IMR-90 (cell line): Measurements from ENCODE around the gene PRKD3. TPM values are rescaled to one million over a fixed set of nuclear protein-coding genes. Genes with fewer than 3 reads are reported as not detected.

ENCODE experiments used
- ATAC-seq: fragments of 200-7000 bp; cut with Tn5 transposase; 2 replicates; pipeline ENCODE4 v1.9.1; 2020; ENCODE audit warnings: low read depth, mild to moderate bottlenecking, moderate library complexity
- BruUV-seq: library from RNA; stranded (reverse); fragments of 400-500 nt; replicated peaks from 2 replicates; lab custom pipeline; 2021; lab: Mats Ljungman, UMichigan
- CTCF ChIA-PET: fragments of 300-600 bp; formaldehyde crosslinking; extraction: SDS; loops from one replicate; lab custom pipeline; 2021; ENCODE audit warnings: antibody characterized with exemption; lab: Yijun Ruan, JAX
- POLR2A ChIA-PET: fragments of 300-600 bp; sonication (Branson Sonifier 250); formaldehyde crosslinking; loops from one replicate; lab custom pipeline; 2022; ENCODE audit warnings: antibody characterized with exemption; ENCODE audit not compliant: unreplicated experiment; lab: Charles Lee
- DNase-seq: peaks from one replicate; pipeline ENCODE4 v3.0.0; 2013
- H2AFZ ChIP-seq: replicated peaks from 2 replicates; pipeline ENCODE3; 2013; ENCODE audit warnings: low read length, mild to moderate bottlenecking; ENCODE audit not compliant: poor library complexity
- H2AK5ac ChIP-seq: 2 replicates; pipeline ENCODE4 v1.6.1; 2013; ENCODE audit warnings: low read depth, low read length, inconsistent platforms
- H2AK9ac ChIP-seq: replicated peaks from 2 replicates; pipeline ENCODE3; 2013; ENCODE audit warnings: mild to moderate bottlenecking, low read depth, low read length, moderate library complexity; ENCODE audit not compliant: poor library complexity
- H2BK120ac ChIP-seq: 2 replicates; pipeline ENCODE4 v1.6.1; 2013; ENCODE audit warnings: low read depth, low read length, inconsistent platforms
- H2BK15ac ChIP-seq: 3 replicates; pipeline ENCODE4 v1.6.1; 2013; ENCODE audit warnings: low read depth, low read length, inconsistent platforms
- H2BK20ac ChIP-seq: 2 replicates; pipeline ENCODE4 v1.6.1; 2013; ENCODE audit warnings: low read depth, mild to moderate bottlenecking, inconsistent platforms, low read length, moderate library complexity
- H2BK5ac ChIP-seq: 2 replicates; pipeline ENCODE4 v1.6.1; 2013; ENCODE audit warnings: mild to moderate bottlenecking, low read depth, low read length, inconsistent platforms; ENCODE audit not compliant: poor library complexity, severe bottlenecking
- H3K14ac ChIP-seq: replicated peaks from 2 replicates; pipeline ENCODE4 v1.6.1; 2013; ENCODE audit warnings: low read depth, low read length, inconsistent platforms
- H3K18ac ChIP-seq: 2 replicates; pipeline ENCODE4 v1.6.1; 2013; ENCODE audit warnings: low read depth, low read length, control low read depth
- H3K23ac ChIP-seq: 2 replicates; pipeline ENCODE4 v1.6.1; 2013; ENCODE audit warnings: low read depth, low read length, inconsistent platforms
- H3K27ac ChIP-seq: 2 replicates; pipeline ENCODE4 v1.5.1; 2013; ENCODE audit warnings: mild to moderate bottlenecking, control low read depth, low read length; ENCODE audit not compliant: insufficient read depth
- H3K27me3 ChIP-seq: 2 replicates; pipeline ENCODE4 v1.6.1; 2013; ENCODE audit warnings: low read length; ENCODE audit not compliant: control insufficient read depth, insufficient read depth
- H3K36me3 ChIP-seq: 2 replicates; pipeline ENCODE4 v1.6.1; 2013; ENCODE audit warnings: low read length, mixed read lengths; ENCODE audit not compliant: control insufficient read depth, insufficient read depth
- H3K4ac ChIP-seq: 2 replicates; pipeline ENCODE4 v1.6.1; 2013; ENCODE audit warnings: low read depth, low read length, inconsistent platforms
- H3K4me1 ChIP-seq: 2 replicates; pipeline ENCODE4 v1.6.1; 2013; ENCODE audit warnings: low read length, mixed read lengths; ENCODE audit not compliant: control insufficient read depth, insufficient read depth
- H3K4me2 ChIP-seq: 2 replicates; pipeline ENCODE4 v1.6.1; 2013; ENCODE audit warnings: low read depth, mild to moderate bottlenecking, control low read depth, low read length, moderate library complexity
- H3K4me3 ChIP-seq: 2 replicates; pipeline ENCODE4 v1.5.1; 2013; ENCODE audit warnings: low read depth, mild to moderate bottlenecking, control low read depth, low read length, moderate library complexity; ENCODE audit not compliant: insufficient read depth
- H3K56ac ChIP-seq: 2 replicates; pipeline ENCODE4 v1.6.1; 2013; ENCODE audit warnings: low read length, inconsistent platforms; ENCODE audit not compliant: insufficient read depth; ENCODE audit errors: extremely low read depth
- H3K79me1 ChIP-seq, 2 experiments: 2 replicates each; pipeline ENCODE4 v1.6.1; 2013; ENCODE audit warnings: low read length in 2 of 2, inconsistent platforms in 1 of 2, low read depth in 1 of 2
- H3K9ac ChIP-seq: 2 replicates; pipeline ENCODE4 v1.6.1; 2013; ENCODE audit warnings: low read depth, low read length, control low read depth
- H3K9me1 ChIP-seq: 2 replicates; pipeline ENCODE4 v1.6.1; 2013; ENCODE audit warnings: low read length, inconsistent platforms; ENCODE audit not compliant: insufficient read depth
- H3K9me3 ChIP-seq: 2 replicates; pipeline ENCODE4 v1.6.1; 2013; ENCODE audit warnings: low read length; ENCODE audit not compliant: control insufficient read depth, insufficient read depth
- H4K20me1 ChIP-seq: 2 replicates; pipeline ENCODE4 v1.6.1; 2013; ENCODE audit warnings: low read length, inconsistent platforms; ENCODE audit not compliant: insufficient read depth
- H4K5ac ChIP-seq: 2 replicates; pipeline ENCODE4 v1.6.1; 2013; ENCODE audit warnings: mild to moderate bottlenecking, low read depth, low read length, control low read depth
- H4K8ac ChIP-seq, 2 experiments: 2 replicates each; pipeline ENCODE4 v1.6.1; 2013; ENCODE audit warnings: low read depth in 2 of 2, low read length in 2 of 2, control low read depth in 1 of 2, inconsistent platforms in 1 of 2
- H4K91ac ChIP-seq: 2 replicates; pipeline ENCODE4 v1.6.1; 2013; ENCODE audit warnings: low read depth, low read length, inconsistent platforms; ENCODE audit not compliant: insufficient read depth
- BHLHE40 ChIP-seq: fragments of 150-350 bp; IDR thresholded peaks from 2 replicates; pipeline ENCODE4 v1.6.1; 2016; ENCODE audit warnings: mild to moderate bottlenecking, low read depth, low read length
- CEBPB ChIP-seq: IDR thresholded peaks from 2 replicates; pipeline ENCODE4 v1.6.1; 2012; ENCODE audit warnings: low read depth, low read length, improper control_type of control experiment
- CHD1 ChIP-seq: IDR thresholded peaks from 2 replicates; pipeline ENCODE4 v1.6.1; 2012; ENCODE audit warnings: low read depth, low read length, improper control_type of control experiment
- MAZ ChIP-seq: IDR thresholded peaks from 2 replicates; pipeline ENCODE4 v1.6.1; 2012; ENCODE audit warnings: low read depth, mild to moderate bottlenecking, low read length, improper control_type of control experiment, moderate library complexity, borderline replicate concordance
- NFE2L2 ChIP-seq: fragments of 150-350 bp; IDR thresholded peaks from 2 replicates; pipeline ENCODE4 v1.6.1; 2016; ENCODE audit warnings: low read depth, mild to moderate bottlenecking, low read length
- POLR2A ChIP-seq: IDR thresholded peaks from 2 replicates; pipeline ENCODE4 v1.6.1; 2012; ENCODE audit warnings: mild to moderate bottlenecking, low read depth, low read length
- RAD21 ChIP-seq: IDR thresholded peaks from 2 replicates; pipeline ENCODE4 v1.6.1; 2012; ENCODE audit warnings: low read length, improper control_type of control experiment
- SMC3 ChIP-seq: fragments of 150-350 bp; IDR thresholded peaks from 2 replicates; pipeline ENCODE4 v1.6.1; 2016; ENCODE audit warnings: low read depth, mild to moderate bottlenecking, antibody characterized with exemption, low read length, moderate library complexity
- WGBS, 2 experiments: methylation state at CpG; one replicate each; pipeline versions ENCODE4 v1.1.5 to v1.1.7; 2013; ENCODE audit warnings: missing lambda C conversion rate in 2 of 2; ENCODE audit not compliant: insufficient read length in 1 of 2; ENCODE audit errors: extremely low coverage in 2 of 2; 5-methylcytosine and 5-hydroxymethylcytosine counted together
- dilution Hi-C: fragments of 300-500 bp; cut with HindIII; formaldehyde crosslinking; loops from one replicate; pipeline ENCODE4 v1.14.3; 2018; ENCODE audit warnings: low sequenced_read_pairs; ENCODE audit not compliant: unreplicated experiment
- in situ Hi-C: fragments of 300-500 bp; cut with MboI; formaldehyde crosslinking; loops from 3 replicates; pipeline ENCODE4 v1.14.3; 2019; ENCODE audit warnings: low sequenced_read_pairs, inconsistent platforms, mixed read lengths
- intact Hi-C: fragments of 100-400 bp; cut with micrococcal nuclease; formaldehyde crosslinking; loops from 2 replicates; pipeline ENCODE4 v1.10.0; 2022
- polyA plus RNA-seq, 3 experiments: library from polyadenylated mRNA; depleted of rRNA; stranded (reverse); fragments of >200 nt; gene quantifications; 2 replicates each; pipeline ENCODE4 v1.2.3, GENCODE V29; 2012; ENCODE audit warnings: low replicate concordance in 1 of 3
- total RNA-seq: library from RNA; depleted of rRNA; stranded (reverse); fragments of >200 nt; gene quantifications from 2 replicates; pipeline ENCODE4 v1.2.3, GENCODE V29; 2012

PRKD3 gene
- total and polyA plus RNA-seq, 2 of the 4 experiments (the other 2 are of a cell fraction): 15.8 to 46.4 TPM

DNA sequence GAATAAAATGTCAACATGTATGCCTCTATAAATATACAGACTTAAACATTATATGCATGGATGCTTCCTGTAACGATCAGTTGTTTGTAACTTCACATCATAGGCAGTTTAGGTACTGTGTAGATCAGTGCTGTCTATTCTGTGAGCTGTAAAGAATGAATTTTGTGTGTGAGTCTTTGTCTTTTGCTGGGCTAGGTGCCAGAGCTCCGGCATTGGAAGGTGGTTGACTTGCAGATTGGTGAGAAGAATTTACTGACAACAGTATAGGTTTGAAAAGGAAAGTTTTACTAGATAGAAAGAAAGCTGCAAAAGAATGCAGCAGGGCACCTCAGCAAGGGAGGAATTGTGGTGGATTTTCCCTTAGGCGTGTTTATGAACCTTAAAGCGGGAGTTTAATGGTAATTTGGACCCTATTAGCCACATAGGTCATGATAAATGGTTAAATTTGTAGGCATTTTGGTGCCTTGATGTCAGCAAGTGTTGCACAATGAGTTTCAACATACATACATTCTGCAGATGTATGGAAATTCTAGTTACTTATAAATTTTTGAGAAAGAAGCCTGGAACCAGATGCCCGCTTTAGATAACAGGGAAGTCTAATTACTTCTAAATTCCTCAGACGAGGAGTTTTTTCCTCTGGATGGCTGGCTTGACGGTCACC is 13.1 kb upstream of the PRKD3 start:
- no peak overlapping the region for H3K9ac ChIP-seq
- no peak overlapping the region for H3K27ac ChIP-seq
- intact Hi-C loops: no loop called here
- H2BK20ac ChIP-seq: no peak overlapping the region
- no peak overlapping the region for H2BK120ac ChIP-seq
- no peaks in the 10 kb centered on the region for H3K79me1 ChIP-seq
- H3K36me3 ChIP-seq: no peaks in the 10 kb centered on the region
- H3K4me2 ChIP-seq: no peak overlapping the region
- H3K27me3 ChIP-seq: no peaks in the 10 kb centered on the region; the same call in 1 of the 2 replicates
- no peaks in the 10 kb centered on the region for H4K20me1 ChIP-seq
- no peaks in the 10 kb centered on the region for H3K9me1 ChIP-seq
- H3K23ac ChIP-seq: no peak overlapping the region
- DNase-seq (peak; percentile 13), ATAC-seq (no peak)
- no peak overlapping the region for H4K8ac ChIP-seq
- 96% methylated on average over 4 of the region's 7 CpGs; no CpG with 5 or more reads in 1 of the 2 experiments for WGBS, 2 experiments
- TF ChIP-seq BHLHE40 (no peak), NFE2L2 (no peak), POLR2A (no peak), CHD1 (no peak), MAZ (no peak), CEBPB (peak; percentile 50; the same call in 1 of the 2 replicates), SMC3 (no peak), RAD21 (no peak)
- no peaks in the 10 kb centered on the region for H3K4me1 ChIP-seq
- dilution Hi-C loops: no loop called here
- H3K56ac ChIP-seq: no peak overlapping the region
- no peak overlapping the region for H3K14ac ChIP-seq
- no peaks in the 10 kb centered on the region for H3K9me3 ChIP-seq
- ChIA-PET CTCF (interaction anchor here (0.7 kb wide), 1 partner anchor 59 kb away, joined by 4 read pairs; no protein-coding TSS in a partner anchor), POLR2A (no interaction called here)
- no peak overlapping the region for H4K5ac ChIP-seq
- in situ Hi-C loops: no loop called here
- no peak overlapping the region for H2AK5ac ChIP-seq
- no peak overlapping the region for H3K4ac ChIP-seq
- no peak overlapping the region for H3K18ac ChIP-seq
- no peak overlapping the region for H2AFZ ChIP-seq
- H3K4me3 ChIP-seq: no peak overlapping the region
- H2BK5ac ChIP-seq: no peak overlapping the region
- no TSS peak for BruUV-seq
- H4K91ac ChIP-seq: no peak overlapping the region
- no peak overlapping the region for H2AK9ac ChIP-seq
- H2BK15ac ChIP-seq: no peak overlapping the region
